Gastroesophageal sphincter (tissue), 3 donors: ENCODE measurements around the gene SEPTIN2.

Source experiments
- CTCF ChIP-seq, 4 experiments: fragments of 200-600 bp in 2 of 4; fragments of 450-650 bp in 2 of 4; sonication (generic) in 1 of 4; IDR thresholded peaks; one replicate each; pipeline ENCODE4 v1.5.1; 2017 to 2019; ENCODE audit warnings: antibody characterized with exemption in 4 of 4, mild to moderate bottlenecking in 2 of 4, moderate library complexity in 2 of 4
- EP300 ChIP-seq: sonication (generic); formaldehyde crosslinking; IDR thresholded peaks from one replicate; pipeline ENCODE4 v1.6.1; 2017; ENCODE audit warnings: antibody characterized with exemption, mild to moderate bottlenecking
- POLR2A ChIP-seq, 2 donors: fragments of 450-650 bp; IDR thresholded peaks; one replicate each; pipeline ENCODE4 v1.6.1; 2017; ENCODE audit warnings: antibody characterized with exemption in 2 of 2, mild to moderate bottlenecking in 2 of 2, moderate library complexity in 1 of 2
- POLR2AphosphoS5 ChIP-seq: sonication (generic); formaldehyde crosslinking; IDR thresholded peaks from one replicate; pipeline ENCODE4 v1.6.1; 2017; ENCODE audit warnings: antibody characterized with exemption

GRCh38 chr2:241315093-241315878 lies 439 bp upstream of the SEPTIN2 start, which contains the start of gene HDLBP:
- TF ChIP-seq EP300 = no peak
- TF ChIP-seq CTCF (IDR thresholded peaks at IDR 0.05) = peak in 1 of 4 experiments; percentile 38
- peak; percentile 71 for TF ChIP-seq POLR2AphosphoS5
- TF ChIP-seq POLR2A (IDR thresholded peaks at IDR 0.05) = peak; percentile 74 to 82
